Neutrophil (primary cell): ENCODE data around the gene LRRC36.

ENCODE experiments used
- H3K27ac ChIP-seq: fragments of 200-600 bp; sonication (generic); 2 replicates; pipeline ENCODE4 v1.5.1; 2016; ENCODE audit warnings: mild to moderate bottlenecking, moderate library complexity
- H3K27me3 ChIP-seq: fragments of 200-600 bp; sonication (generic); 2 replicates; pipeline ENCODE4 v1.6.0; 2016; ENCODE audit warnings: mild to moderate bottlenecking
- H3K36me3 ChIP-seq: fragments of 200-600 bp; sonication (generic); 2 replicates; pipeline ENCODE4 v1.5.1; 2017
- H3K4me1 ChIP-seq, 2 experiments: fragments of 200-600 bp in 1 of 2; sonication (generic) in 1 of 2; 1 replicate in 1 of 2; 2 replicates in 1 of 2; pipeline versions ENCODE4 v1.5.1 to v1.6.1; 2013 to 2016; ENCODE audit warnings: low read depth in 1 of 2, low read length in 1 of 2, mild to moderate bottlenecking in 1 of 2, moderate library complexity in 1 of 2; ENCODE audit not compliant: control insufficient read depth in 1 of 2, insufficient read depth in 1 of 2
- H3K4me3 ChIP-seq, 2 experiments: fragments of 200-600 bp in 1 of 2; sonication (generic) in 1 of 2; 1 replicate in 1 of 2; 2 replicates in 1 of 2; pipeline ENCODE4 v1.5.1; 2013 to 2016; ENCODE audit warnings: low read depth in 1 of 2, low read length in 1 of 2, mild to moderate bottlenecking in 1 of 2, moderate library complexity in 1 of 2
- H3K9me3 ChIP-seq: fragments of 200-600 bp; sonication (generic); 2 replicates; pipeline ENCODE4 v1.5.1; 2016
- TF ChIP-seq, protein P1 (sequence below): fragments of 200-600 bp; sonication (generic); IDR thresholded peaks from 2 replicates; pipeline ENCODE4 v1.5.1; 2016; ENCODE audit warnings: antibody characterized with exemption

LRRC36 gene

DNA sequence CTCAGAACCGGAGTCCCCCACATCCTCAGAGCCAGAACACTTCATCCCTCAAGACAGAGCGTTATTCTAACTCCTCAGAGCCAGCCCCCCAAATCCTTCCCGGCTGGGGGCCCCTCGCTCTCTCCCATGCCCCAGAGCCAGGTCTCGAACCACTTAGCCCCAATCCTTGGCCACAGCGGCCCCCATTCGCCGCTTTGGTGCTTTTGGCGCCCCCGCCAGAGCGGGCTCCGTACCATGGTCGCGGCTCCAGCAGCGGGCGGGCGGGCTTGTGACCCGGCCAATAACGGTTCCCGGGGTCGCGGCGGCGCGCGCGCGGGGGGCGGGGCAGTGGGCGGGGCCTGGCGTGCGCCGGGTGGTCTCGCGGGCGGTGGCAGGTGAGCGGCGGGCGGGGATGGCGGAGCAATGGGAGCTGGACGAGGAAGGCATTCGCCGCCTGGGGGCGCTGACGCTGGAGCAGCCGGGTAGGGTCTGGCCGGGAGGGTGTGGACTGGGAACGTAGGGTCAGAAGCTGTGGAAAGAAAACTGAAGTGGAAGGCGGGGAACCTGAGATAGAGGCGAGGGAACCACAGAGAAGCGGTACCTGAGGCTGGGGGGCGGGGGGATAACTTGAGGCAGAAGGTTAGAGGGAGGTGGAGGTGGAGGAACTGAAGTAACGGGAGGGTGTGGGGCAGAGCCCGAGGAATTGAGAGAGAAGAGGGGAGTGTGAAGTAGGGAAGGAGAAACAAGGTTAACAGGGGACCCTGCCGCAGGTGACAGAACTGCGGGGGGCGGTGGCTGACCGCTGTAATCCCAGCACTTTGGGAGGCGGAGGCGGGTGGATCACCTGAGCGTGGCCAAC, at the start of gene LRRC36, which contains the start of gene KCTD19:
Gene LRRC36, plus strand, starts transcription at position 344 of the 838 bp plus-strand sequence. Its CDS starts 48 bp downstream, at position 392.
Gene KCTD19, minus strand, starts transcription at position 270 of the 838 bp plus-strand sequence. Its CDS starts 34 bp downstream, at position 236.
- peaks cover 10 to 15% of the 10 kb centered on the region in 2 experiments for H3K4me1 ChIP-seq
- peaks cover 63% of the 10 kb centered on the region for H3K27me3 ChIP-seq
- no peaks in the 10 kb centered on the region for H3K36me3 ChIP-seq
- H3K27ac ChIP-seq, result no peak within 1 kb of the TSS
- no peaks in the 10 kb centered on the region for H3K9me3 ChIP-seq
- TF ChIP-seq, protein P1, sequence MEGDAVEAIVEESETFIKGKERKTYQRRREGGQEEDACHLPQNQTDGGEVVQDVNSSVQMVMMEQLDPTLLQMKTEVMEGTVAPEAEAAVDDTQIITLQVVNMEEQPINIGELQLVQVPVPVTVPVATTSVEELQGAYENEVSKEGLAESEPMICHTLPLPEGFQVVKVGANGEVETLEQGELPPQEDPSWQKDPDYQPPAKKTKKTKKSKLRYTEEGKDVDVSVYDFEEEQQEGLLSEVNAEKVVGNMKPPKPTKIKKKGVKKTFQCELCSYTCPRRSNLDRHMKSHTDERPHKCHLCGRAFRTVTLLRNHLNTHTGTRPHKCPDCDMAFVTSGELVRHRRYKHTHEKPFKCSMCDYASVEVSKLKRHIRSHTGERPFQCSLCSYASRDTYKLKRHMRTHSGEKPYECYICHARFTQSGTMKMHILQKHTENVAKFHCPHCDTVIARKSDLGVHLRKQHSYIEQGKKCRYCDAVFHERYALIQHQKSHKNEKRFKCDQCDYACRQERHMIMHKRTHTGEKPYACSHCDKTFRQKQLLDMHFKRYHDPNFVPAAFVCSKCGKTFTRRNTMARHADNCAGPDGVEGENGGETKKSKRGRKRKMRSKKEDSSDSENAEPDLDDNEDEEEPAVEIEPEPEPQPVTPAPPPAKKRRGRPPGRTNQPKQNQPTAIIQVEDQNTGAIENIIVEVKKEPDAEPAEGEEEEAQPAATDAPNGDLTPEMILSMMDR, result no peak
- H3K4me3 ChIP-seq, result no peak within 1 kb of the TSS

DNA sequence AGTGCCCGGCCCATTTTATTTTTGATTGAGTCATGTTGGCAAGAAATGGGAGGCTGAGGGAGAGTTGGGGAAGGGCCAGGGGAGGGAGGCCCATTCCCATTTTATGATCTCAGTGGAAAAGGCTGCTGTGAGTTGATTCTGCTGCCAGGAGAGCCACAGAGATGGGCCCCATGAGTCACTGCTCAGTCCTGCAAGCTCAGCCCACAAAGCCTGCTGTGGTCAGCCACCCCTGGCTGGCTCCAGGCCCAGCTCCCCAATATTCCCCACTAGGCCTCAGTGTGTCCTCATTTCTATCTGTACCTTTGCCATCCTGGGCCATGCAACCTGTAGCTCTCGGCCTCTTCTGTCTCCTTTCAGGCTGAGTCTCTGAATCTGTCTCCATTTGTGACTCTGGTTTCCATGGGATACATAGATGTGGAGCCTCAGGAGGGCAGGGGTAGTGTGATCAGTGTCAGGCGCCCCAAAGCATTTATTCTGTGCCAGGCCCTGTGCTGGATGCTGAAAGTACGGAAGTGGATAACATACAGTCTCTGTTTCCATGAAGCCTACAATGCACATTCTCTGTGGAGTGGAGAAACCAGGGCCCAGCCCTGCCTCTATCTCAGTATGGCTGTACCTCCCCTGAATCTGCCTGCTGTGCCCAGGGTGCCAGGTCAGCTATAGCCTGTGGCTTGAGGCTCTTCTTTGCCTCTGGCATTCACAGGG, 49.2 kb upstream of the LRRC36 start:
- no peak overlapping the region for H3K4me3 ChIP-seq

DNA sequence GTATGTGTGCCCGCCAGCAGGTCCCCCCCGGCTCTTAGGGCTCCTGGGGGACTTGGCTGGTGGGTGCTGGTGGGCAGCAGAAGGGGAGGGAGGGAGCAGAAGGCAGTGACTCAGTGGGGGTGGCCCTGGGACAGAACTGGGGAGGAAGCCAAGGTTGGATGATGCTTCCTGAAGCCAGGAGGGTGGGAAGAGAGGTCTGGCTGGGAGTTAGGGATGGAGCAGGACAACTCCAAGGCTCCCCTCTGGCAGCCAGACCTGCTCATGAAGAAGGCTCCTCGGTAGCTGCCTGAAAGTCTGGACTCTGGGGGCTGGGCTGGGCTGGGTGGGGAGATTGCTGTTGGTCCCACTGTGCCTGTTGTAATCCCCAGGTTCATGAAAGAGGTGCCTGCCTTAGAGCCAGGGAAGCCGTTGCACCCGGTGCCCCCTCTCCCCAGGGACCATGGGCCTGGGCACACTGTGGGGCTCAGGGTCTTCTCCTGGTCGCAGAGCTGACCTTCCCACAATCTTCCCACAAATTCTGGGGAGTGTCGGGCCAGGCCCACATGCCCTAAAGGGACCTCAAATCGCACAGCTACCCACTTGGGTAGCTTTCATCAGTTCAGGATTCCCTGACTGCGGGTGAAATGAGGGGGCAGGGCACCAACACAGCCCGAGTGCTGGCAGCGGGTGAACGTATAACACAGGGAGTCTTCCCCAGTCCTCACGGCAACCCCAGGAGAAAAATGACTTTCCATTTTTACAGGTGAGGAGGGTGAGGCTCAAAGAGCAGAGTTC, 48.4 kb upstream of the LRRC36 start:
- Histone ChIP-seq H3K36me3 (no peaks in the 10 kb centered on the region), H3K27ac (no peak overlapping the region), H3K4me1 (peaks cover 10 to 14% of the 10 kb centered on the region in 2 experiments), H3K27me3 (peaks cover 8% of the 10 kb centered on the region), H3K9me3 (no peaks in the 10 kb centered on the region), H3K4me3 (peak overlapping the region; percentile 49 to 60)
- TF ChIP-seq, protein P1, result no peak

More for the DNA sequence above, 49.2 kb upstream of the LRRC36 start:
- Histone ChIP-seq H3K4me1 (peaks cover 10 to 14% of the 10 kb centered on the region in 2 experiments), H3K9me3 (no peaks in the 10 kb centered on the region), H3K27ac (no peak overlapping the region), H3K36me3 (no peaks in the 10 kb centered on the region), H3K27me3 (peaks cover 8% of the 10 kb centered on the region)
- TF ChIP-seq, protein P1, result no peak

- H3K27ac ChIP-seq, result peak overlapping the region; percentile 27
- TF ChIP-seq, protein P1, result no peak
- peaks cover 8% of the 10 kb centered on the region for H3K27me3 ChIP-seq
- H3K9me3 ChIP-seq, result no peaks in the 10 kb centered on the region
- H3K4me1 ChIP-seq, result peaks cover 10 to 14% of the 10 kb centered on the region in 2 experiments
- H3K36me3 ChIP-seq, result no peaks in the 10 kb centered on the region
- H3K4me3 ChIP-seq, result peak overlapping the region; percentile 49 to 60
Observed at GRCh38 chr16:67278773-67279295, 47.8 kb upstream of the LRRC36 start.
